GM10266 (cell line): ENCODE data around the gene RIMBP2.

Experiments
- DNase-seq: peaks from one replicate; pipeline ENCODE4 v3.0.0; 2012; ENCODE audit errors: extremely low spot score
- CTCF ChIP-seq: IDR thresholded peaks from 2 replicates; pipeline ENCODE4 v1.5.1; 2012; ENCODE audit warnings: mild to moderate bottlenecking, low read depth; ENCODE audit not compliant: control insufficient read depth, insufficient read depth; ENCODE audit errors: missing control alignments

Gene RIMBP2

GRCh38 chr12:130715998-130716968 lies at the start of gene RIMBP2:
TSS of gene RIMBP2 (minus strand) at chr12:130716299. CDS start at chr12:130479013, 237,286 bp downstream.
- no peak for DNase-seq
- no peak for TF ChIP-seq CTCF

- TF ChIP-seq CTCF, result no peak
- no peak for DNase-seq
Observed at GRCh38 chr12:130765186-130765659, 49.1 kb upstream of the RIMBP2 start.

- DNase-seq, result no peak
- no peak for TF ChIP-seq CTCF
Observed at GRCh38 chr12:130764475-130765185, 48.5 kb upstream of the RIMBP2 start.

GRCh38 chr12:130764073-130764472 lies 48.0 kb upstream of the RIMBP2 start:
- no peak for TF ChIP-seq CTCF
- DNase-seq, result no peak

GRCh38 chr12:130762319-130762675 lies 46.2 kb upstream of the RIMBP2 start:
- no peak for DNase-seq
- no peak for TF ChIP-seq CTCF

- DNase-seq, result peak; percentile 74
- TF ChIP-seq CTCF, result peak; percentile 79
Observed at GRCh38 chr12:130761537-130762318, 45.6 kb upstream of the RIMBP2 start.
